Tibial artery (tissue), 4 donors: ENCODE data around the gene CDC5L.

Experiments
- DNase-seq, 2 donors: peaks; one replicate each; pipeline ENCODE4 v3.0.0-alpha.2; 2019
- H3K27ac ChIP-seq, 2 donors: fragments of 200-600 bp; sonication (generic) in 1 of 2; 1 replicate in 1 of 2; 2 replicates in 1 of 2; pipeline ENCODE4 v1.5.1; 2018 to 2019; ENCODE audit warnings: mild to moderate bottlenecking in 1 of 2
- H3K27me3 ChIP-seq, 2 donors: fragments of 200-600 bp; sonication (generic) in 1 of 2; one replicate each; pipeline versions ENCODE4 v1.5.1 to v1.6.0; 2016 to 2019
- H3K36me3 ChIP-seq, 3 donors: fragments of 200-600 bp; sonication (generic) in 2 of 3; one replicate each; pipeline ENCODE4 v1.5.1; 2016 to 2019; ENCODE audit warnings: mild to moderate bottlenecking in 2 of 3
- H3K4me1 ChIP-seq, 4 donors: fragments of 200-600 bp; sonication (generic) in 2 of 4; 1 replicate in 3 of 4; 2 replicates in 1 of 4; pipeline ENCODE4 v1.5.1; 2016 to 2019
- H3K4me3 ChIP-seq, 2 donors: fragments of 200-600 bp; sonication (generic) in 1 of 2; 1 replicate in 1 of 2; 2 replicates in 1 of 2; pipeline ENCODE4 v1.5.1; 2018 to 2019; ENCODE audit warnings: mild to moderate bottlenecking in 2 of 2
- H3K9me3 ChIP-seq, 3 donors: fragments of 200-600 bp; sonication (generic) in 1 of 3; one replicate each; pipeline ENCODE4 v1.5.1; 2016 to 2019
- intact Hi-C: fragments of 100-400 bp; cut with DNase I; formaldehyde crosslinking; loops from one replicate; pipeline ENCODE4 v1.15.0; 2023; ENCODE audit warnings: low total_unique reads
- TF ChIP-seq, protein P1 (sequence below), 2 experiments: fragments of 200-600 bp in 1 of 2; fragments of 450-650 bp in 1 of 2; IDR thresholded peaks; one replicate each; pipeline ENCODE4 v1.5.1; 2017 to 2019; ENCODE audit warnings: antibody characterized with exemption in 2 of 2, mild to moderate bottlenecking in 1 of 2, moderate library complexity in 1 of 2

CDC5L gene

DNA sequence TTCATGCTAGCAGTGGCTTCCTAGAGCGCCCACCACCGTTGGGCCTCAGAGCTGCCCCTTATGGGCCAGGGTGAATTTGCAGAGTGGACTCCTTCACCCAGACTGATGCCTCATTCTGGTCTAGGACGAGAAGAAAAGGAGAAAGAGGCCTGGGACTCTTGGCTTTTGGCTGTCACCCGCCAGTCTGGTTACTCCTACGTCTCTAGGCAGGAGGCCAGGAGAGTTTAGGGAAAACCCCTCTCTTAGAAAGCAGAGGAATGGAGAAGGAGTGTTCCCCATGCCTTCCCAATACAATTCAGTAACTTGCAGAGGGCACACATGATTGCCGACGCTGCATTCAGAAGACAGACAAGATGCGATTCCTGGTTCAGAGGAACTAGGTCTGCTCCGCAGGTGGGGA lies 70.1 kb downstream of the CDC5L start:
- Histone ChIP-seq H3K4me1 (peaks cover 0 to 9% (median 2%) of the 10 kb centered on the region in 4 donors), H3K36me3 (no peaks in the 10 kb centered on the region), H3K27me3 (no peaks in the 10 kb centered on the region), H3K4me3 (no peak overlapping the region), H3K27ac (no peak overlapping the region), H3K9me3 (no peaks in the 10 kb centered on the region)
- TF ChIP-seq, protein P1, sequence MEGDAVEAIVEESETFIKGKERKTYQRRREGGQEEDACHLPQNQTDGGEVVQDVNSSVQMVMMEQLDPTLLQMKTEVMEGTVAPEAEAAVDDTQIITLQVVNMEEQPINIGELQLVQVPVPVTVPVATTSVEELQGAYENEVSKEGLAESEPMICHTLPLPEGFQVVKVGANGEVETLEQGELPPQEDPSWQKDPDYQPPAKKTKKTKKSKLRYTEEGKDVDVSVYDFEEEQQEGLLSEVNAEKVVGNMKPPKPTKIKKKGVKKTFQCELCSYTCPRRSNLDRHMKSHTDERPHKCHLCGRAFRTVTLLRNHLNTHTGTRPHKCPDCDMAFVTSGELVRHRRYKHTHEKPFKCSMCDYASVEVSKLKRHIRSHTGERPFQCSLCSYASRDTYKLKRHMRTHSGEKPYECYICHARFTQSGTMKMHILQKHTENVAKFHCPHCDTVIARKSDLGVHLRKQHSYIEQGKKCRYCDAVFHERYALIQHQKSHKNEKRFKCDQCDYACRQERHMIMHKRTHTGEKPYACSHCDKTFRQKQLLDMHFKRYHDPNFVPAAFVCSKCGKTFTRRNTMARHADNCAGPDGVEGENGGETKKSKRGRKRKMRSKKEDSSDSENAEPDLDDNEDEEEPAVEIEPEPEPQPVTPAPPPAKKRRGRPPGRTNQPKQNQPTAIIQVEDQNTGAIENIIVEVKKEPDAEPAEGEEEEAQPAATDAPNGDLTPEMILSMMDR (IDR thresholded peaks at IDR 0.05): no peak
- no peak for DNase-seq
- intact Hi-C loops: no loop called here

DNA sequence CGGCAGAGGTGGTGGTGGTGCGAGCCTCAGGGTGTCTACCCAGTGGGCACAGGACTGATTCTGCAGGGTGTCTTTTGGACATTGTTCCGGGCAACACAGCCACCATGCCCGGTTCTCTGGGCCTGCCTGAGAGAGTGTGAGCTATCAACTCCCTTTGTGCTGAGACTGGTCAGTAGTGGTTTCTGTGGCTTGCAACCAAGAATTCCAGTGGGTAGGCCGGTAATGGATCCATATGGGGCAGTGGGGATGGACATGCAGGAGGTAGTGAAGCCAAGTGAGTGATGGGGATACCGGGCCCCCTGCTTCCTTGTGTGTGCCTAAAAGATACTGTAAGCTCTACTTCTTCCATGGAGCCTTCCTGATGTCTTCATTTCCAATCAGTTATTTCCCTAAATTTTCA lies 71.0 kb downstream of the CDC5L start:
- DNase-seq: no peak
- Histone ChIP-seq H3K27me3 (no peaks in the 10 kb centered on the region), H3K4me3 (no peak overlapping the region), H3K27ac (no peak overlapping the region), H3K9me3 (no peaks in the 10 kb centered on the region), H3K4me1 (peaks cover 0 to 8% (median 2%) of the 10 kb centered on the region in 4 donors), H3K36me3 (no peaks in the 10 kb centered on the region)
- intact Hi-C loops: no loop called here
- TF ChIP-seq, protein P1 (IDR thresholded peaks at IDR 0.05): no peak

DNA sequence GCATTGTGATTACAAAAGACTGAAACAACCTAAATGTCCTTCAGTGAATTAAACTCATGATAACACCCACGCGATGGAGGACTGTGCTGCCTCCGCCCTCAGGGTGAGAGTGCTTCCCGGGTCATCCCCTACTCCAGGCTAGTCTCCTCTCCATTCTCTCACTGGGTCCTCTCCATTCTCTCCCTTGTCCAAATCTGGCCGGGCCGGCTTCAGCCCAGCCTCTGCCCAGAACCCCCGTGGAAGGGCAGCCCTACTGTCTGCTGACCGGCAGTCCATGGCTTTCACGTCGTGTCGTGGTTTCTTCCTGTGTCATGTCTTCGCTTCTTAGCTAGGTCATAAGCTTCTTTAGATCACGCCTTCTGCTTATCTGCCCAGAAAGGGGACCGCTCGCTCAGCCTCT lies 74.8 kb downstream of the CDC5L start:
- Histone ChIP-seq H3K4me3 (no peak overlapping the region), H3K27me3 (peaks cover 0 to 8% of the 10 kb centered on the region in 2 donors), H3K27ac (no peak overlapping the region), H3K36me3 (no peaks in the 10 kb centered on the region), H3K4me1 (no peaks in the 10 kb centered on the region), H3K9me3 (no peaks in the 10 kb centered on the region)
- no peak for DNase-seq
- intact Hi-C loops: no loop called here
- TF ChIP-seq, protein P1 (IDR thresholded peaks at IDR 0.05): no peak

DNA sequence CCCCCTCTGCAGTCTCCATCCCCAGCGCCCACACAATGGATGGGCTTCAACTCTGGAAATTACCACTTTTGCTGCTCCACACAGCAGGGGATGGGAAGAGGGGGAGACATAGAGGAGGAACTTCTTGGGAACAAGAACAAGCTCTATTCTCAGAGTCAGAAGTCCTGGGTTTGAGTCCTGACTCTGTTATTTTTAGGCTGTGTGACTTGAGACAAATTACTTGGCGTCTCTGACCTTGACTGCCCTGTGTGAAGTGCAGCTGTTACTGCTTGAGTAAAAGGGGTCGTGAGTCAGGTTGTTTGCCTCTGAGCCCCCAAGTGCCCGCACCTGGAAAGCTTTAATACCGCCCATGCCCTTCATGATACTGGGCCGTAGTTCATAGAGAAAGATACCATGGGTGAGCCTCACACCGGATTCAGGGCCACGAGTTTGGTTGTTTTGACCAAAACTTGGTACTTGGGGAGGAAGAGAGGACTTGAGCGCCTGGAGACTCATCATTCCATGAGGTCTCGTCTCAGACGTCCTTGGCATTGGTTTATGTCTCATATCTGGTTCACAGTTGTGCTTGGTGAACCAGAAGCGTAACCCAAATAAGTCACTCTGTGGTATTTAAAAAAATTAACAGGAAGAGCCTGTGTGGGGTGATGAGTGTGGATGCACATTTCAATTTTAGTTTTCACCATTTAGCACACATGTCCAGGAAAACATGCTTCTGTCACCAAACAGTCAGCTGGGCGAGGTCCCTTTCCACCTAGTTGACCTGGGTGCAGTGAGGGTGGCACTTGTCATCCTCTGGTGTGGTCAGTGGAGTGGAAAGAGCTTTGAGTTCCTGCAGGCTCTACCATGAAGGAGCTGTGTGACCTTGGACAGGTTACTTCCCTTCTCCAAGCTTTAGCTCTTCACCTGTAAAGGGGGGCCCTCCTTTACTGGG lies 75.6 kb downstream of the CDC5L start:
- H3K27me3 ChIP-seq: peaks cover 0 to 9% of the 10 kb centered on the region in 2 donors
- no peak overlapping the region for H3K4me3 ChIP-seq
- H3K36me3 ChIP-seq: no peaks in the 10 kb centered on the region
- TF ChIP-seq, protein P1 (IDR thresholded peaks at IDR 0.05): no peak
- intact Hi-C loops: no loop called here
- no peak overlapping the region for H3K27ac ChIP-seq
- H3K9me3 ChIP-seq: no peaks in the 10 kb centered on the region
- no peak for DNase-seq
- no peaks in the 10 kb centered on the region for H3K4me1 ChIP-seq

DNA sequence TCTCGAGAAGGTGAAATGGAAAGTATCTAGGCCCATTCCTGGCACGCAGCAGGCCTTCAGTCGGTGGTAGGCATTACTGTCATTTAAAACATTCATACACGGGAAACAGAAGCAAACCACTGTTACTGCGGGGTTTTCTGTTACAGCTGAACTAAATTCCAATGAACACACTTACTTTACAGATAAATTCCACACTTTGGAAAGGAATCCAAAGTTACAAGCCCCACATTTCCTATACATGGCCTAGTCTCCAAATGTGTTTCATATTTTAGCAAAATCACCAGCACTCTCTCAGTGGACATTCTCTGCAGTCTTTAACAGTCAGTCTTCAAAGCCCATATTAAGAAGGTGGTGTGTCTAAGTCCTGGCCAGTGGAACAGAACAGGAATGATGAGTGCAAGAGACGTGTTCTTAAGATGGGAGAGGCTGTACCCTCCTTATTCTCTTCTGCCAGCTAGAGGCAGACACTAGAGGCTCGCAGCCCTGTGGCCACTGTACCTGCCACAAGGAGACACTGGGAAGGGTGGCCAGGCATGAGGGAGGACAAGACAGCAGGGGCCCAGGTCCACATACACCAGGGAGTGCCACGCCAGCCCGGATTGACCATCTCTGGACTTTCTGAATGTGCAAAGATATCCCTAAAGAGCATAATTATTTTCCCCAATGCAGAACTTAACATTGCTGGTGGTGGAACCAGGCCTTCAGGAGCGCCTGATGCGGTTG lies 76.4 kb downstream of the CDC5L start:
- TF ChIP-seq, protein P1 (IDR thresholded peaks at IDR 0.05): no peak
- H3K27ac ChIP-seq: no peak overlapping the region
- H3K4me3 ChIP-seq: no peak overlapping the region
- DNase-seq: no peak
- intact Hi-C loops: no loop called here
- no peaks in the 10 kb centered on the region for H3K9me3 ChIP-seq
- H3K4me1 ChIP-seq: no peaks in the 10 kb centered on the region
- H3K36me3 ChIP-seq: no peaks in the 10 kb centered on the region
- peaks cover 0 to 9% of the 10 kb centered on the region in 2 donors for H3K27me3 ChIP-seq
